ENCODE results near the gene GALM. TPM values are rescaled to one million over a fixed set of nuclear protein-coding genes. Genes with fewer than 3 reads are reported as not detected.
A peak's percentile ranks its signal among the peaks of the same experiment; 100 is the strongest.
"Not testable (repeated sequence)": the region's sequence is repeated elsewhere in the genome, so short reads cannot be mapped to it uniquely, and the experiment has no call there.

GALM gene
- total RNA-seq, 1 experiment from 2014 or later: 33.9 TPM

- DNase-seq (ENCODE audit: low read depth): not testable (repeated sequence)
These were observed 15.0 kb downstream of the GALM start for GRCh38 chr2:38680868-38681267.

- no peak for DNase-seq (ENCODE audit: low read depth)
These were observed 16.2 kb downstream of the GALM start for GRCh38 chr2:38682008-38682575.

GRCh38 chr2:38682620-38683019, 16.7 kb downstream of the GALM start:
- DNase-seq (ENCODE audit: low read depth): not testable (repeated sequence)

- DNase-seq (ENCODE audit: low read depth): no peak
These were observed 17.9 kb downstream of the GALM start for GRCh38 chr2:38683766-38684165.

DNA sequence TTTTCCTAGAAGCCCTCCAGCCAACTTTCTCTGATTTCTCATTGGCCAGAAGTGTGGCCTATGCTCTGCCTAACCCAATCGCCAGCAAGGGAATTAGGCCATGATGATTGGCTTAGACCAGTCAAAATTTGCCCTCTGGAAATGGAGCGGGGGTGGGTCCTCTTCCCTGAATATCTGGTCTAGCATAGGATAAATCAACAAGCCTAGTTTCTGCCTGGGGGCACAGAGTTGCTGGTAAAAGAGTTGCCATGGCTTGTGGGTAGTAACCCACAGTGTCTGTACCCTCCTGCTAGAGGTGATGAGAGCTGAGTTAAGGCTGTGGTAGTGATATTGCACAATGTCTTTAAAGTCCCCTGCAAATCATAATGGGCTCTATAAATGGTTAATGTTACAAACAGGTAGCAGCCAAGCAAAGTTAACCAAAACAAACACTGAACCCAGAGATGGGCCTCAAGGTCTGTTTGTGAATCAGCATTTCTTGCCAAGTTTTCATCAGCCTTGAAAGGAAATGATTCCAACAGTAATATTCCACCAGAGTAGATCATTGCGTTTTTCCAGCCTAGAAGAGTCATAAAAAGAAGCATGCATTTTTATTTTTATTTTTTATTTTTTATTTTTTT, 19.3 kb downstream of the GALM start:
- DNase-seq (ENCODE audit: low read depth): no peak

DNA sequence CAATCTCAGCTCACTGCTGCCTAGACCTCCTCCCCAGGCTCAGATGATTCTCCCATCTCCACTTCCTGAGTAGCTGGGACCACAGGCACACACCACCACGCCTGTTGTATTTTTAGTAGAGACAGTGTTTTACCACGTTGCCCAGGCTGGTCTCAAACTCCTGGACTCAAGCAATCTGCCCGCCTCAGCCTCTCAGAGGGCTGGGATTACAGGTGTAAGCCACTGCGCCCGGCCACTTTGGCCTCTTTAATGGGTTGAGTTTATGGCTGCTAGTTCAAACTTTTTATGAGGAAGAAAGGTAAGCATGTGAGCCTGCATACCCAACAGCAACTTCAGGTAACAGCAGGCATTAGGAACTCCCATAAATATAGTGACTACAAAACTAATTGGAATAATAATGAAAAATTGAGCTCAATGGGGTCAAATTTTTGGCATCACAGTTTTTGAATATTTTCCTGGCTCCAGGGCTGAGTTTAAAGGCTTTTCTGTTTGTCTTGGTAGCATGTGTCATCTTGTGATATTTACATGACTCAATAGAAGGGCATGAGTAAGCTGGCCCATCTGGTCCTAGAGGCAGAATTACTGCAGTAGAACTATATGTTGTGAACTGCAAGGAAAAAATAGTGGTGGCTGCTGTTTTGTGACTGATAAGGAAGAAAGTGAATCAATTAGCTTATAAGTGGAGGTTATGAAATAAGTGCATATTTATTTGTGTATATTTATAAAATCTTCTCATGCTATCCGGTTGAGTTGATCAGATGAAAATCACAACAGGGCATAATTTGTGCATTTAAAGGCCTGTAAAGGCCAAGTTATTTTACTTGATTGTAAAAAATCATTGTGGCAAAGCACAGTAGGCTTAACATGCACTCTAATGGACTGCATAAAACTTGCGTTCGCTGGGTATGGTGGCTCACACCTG, 24.8 kb downstream of the GALM start:
- peak; percentile 92 for DNase-seq (ENCODE audit: low read depth)

- no peak for DNase-seq (ENCODE audit: low read depth)
These were observed 26.1 kb downstream of the GALM start for GRCh38 chr2:38691994-38692393.

DNA sequence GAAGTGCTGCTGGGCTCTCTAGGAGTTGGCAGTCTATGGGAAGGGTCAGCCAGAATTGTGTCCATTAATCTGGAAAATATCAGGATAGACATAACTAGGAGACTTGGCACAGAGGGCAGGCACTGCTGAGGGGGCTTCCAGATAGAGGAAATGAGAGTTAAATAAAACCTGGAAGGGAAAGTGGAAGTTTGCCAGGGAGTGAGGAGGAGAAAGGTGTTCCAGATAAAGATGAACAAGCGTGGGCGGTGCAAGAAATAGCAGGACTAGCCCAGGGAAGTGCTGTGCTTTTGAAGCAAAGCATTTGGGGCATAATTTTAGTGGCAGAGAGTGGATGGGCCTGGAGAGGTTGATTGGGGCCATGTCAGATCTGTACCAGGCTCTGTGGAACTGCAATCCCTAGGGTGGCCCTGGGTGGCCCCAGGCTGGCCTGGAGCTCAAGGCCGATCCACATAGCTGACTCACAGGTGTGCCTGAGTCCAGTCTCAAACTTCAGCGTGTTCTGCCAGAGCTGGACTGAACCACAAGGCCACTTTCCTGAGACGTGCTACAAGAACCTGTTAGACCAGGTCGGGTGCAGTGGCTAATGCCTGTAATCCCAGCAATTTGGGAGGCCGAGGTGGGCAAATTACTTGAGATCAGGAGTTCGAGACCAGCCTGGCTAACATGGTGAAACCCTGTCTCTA, 26.9 kb downstream of the GALM start:
- no peak for DNase-seq (ENCODE audit: low read depth)

DNA sequence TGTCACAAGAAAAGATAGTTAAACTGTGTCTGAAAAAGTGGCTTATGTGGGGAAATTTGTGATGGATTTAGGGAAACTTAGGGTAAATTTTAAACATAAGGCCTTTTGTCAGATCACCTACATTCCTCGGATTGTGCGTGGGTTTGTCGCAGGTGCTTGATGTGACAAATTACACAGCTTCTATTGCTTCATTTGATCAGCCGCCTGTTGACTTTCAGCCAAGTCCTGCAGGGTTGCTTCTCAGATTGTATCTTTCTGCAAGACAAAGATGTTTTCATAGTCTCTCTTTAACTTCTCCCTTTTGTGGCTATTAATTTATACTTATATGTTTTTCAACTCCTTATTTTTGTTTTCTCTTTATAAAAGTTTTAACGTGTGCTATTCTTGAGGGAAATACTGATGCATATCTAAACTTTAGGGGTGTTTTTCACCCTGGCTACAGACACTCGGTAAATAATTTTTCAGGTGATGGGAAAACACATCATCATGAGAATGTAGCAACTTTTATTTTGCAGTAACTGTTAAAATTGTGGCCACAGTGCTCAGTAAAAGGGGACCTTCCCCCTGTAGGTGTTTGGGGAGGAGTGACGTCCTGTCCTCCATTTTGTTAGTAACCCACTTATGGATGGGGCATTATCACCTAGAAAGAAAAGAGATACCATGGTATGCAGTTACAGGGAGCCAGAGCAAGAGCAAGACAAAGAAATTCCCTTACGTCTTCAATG, 31.4 kb downstream of the GALM start:
- no peak for DNase-seq (ENCODE audit: low read depth)

- no peak for DNase-seq (ENCODE audit: low read depth)
These were observed 32.6 kb downstream of the GALM start for GRCh38 chr2:38698467-38699003.

DNA sequence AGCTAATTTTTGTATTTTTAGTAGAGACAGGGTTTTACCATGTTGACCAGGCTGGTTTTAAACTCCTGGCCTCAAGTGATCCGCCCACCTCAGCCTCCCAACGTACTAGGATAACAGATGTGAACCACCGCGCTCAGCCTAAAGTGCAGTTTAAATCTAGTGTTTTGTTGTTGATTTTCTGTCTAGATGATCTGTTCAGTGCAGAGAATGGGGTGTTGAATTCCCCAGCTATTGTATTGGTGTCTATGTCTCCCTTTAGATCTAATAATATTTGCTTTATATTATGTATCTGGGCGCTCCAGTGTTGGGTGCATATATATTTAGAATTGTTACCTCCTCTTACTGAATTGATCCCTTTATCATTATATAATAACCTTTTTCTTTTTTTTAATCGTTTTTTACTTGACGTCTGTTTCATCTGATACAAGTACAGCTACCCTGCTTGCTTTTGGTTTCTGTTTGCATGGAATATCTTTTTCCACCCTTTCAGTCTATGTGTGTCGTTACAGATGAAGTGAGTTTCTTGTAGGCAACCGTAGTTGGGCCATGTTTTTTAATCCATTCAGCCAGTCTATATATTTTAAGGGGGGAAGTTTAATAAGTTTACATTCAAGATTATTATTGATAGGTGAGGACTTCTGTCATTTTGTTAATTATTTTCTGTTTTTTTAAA, 34.3 kb downstream of the GALM start:
- no peak for DNase-seq (ENCODE audit: low read depth)

- DNase-seq (ENCODE audit: low read depth): no peak
These were observed 35.1 kb downstream of the GALM start for GRCh38 chr2:38700881-38701458.

DNA sequence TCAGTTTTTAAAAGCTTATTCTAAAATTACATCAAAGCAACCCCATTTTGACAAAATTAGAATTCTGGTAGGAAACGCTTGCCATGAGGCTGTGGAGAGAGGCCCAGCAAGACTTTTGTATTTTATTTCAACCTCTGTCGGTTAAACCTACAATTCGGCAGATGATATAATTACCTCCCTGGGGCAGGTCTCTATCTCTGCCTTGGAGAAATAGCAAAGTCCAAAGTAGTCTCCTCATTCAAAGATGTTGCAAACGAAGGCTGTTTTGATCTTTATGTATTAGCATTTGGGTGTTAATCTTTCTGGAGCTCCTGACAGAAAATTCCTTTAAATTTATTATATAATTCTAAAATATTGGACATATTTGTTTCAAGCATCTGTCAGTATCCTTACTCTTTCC, 35.6 kb downstream of the GALM start:
- no peak for DNase-seq (ENCODE audit: low read depth)

GRCh38 chr2:38702413-38702812, 36.5 kb downstream of the GALM start:
- peak; percentile 81 for DNase-seq (ENCODE audit: low read depth)

DNA sequence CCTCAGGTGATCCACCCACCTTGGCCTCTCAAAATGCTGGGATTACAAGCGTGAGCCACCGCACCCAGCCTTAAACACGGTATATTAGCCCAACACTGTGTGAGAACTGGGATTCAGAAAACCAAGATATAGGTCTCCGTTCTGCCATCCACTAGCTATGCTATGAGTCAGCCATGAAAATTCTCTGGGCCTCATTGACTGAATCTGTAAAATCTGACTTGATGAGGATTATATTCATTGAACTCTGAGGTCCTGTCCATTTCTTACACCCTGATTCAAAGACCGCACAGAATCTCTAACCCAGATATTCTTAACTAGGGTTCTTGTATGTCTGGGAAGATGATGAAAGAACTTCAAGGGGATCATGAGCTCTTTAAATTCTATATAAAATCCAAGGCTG, 37.4 kb downstream of the GALM start:
- DNase-seq (ENCODE audit: low read depth): not testable (repeated sequence)

GRCh38 chr2:38704664-38705063, 38.8 kb downstream of the GALM start:
- no peak for DNase-seq (ENCODE audit: low read depth)

DNA sequence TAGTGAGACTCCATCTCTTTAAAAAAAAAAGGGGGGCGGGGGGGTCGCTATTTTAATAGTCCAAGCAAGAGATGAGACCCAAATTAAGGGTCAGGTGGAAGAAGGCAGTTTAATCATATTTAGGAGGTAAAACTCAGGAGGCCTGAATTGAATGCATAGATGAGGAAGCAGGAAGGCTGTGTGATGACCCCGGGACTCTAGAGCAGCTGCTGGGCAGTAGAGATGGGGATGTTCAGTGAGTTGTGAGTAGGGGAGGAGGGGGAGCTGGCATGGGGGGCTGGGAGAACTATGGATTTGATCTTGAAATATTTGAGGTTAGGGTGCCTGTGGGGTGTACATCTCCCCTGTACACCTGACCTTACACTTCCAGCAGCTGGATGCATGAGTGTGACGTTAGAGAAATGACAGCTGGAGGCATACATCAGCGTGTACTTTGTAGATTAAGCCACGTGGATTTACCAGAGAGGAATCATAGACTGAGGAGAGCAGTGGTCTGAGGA, 41.0 kb downstream of the GALM start:
- DNase-seq (ENCODE audit: low read depth): no peak

- not testable (repeated sequence) for DNase-seq (ENCODE audit: low read depth)
These were observed 42.6 kb downstream of the GALM start for GRCh38 chr2:38708491-38708890.

- no peak for DNase-seq (ENCODE audit: low read depth)
These were observed 43.1 kb downstream of the GALM start for GRCh38 chr2:38708900-38709566.

Measured in LHCN-M2 (cell line).